ENCODE results near the gene C1orf232. TPM values are rescaled to one million over a fixed set of nuclear protein-coding genes. Genes with fewer than 3 reads are reported as not detected.

The C1orf232 gene
- total RNA-seq, 1 experiment from 2014 or later: not detected

DNA sequence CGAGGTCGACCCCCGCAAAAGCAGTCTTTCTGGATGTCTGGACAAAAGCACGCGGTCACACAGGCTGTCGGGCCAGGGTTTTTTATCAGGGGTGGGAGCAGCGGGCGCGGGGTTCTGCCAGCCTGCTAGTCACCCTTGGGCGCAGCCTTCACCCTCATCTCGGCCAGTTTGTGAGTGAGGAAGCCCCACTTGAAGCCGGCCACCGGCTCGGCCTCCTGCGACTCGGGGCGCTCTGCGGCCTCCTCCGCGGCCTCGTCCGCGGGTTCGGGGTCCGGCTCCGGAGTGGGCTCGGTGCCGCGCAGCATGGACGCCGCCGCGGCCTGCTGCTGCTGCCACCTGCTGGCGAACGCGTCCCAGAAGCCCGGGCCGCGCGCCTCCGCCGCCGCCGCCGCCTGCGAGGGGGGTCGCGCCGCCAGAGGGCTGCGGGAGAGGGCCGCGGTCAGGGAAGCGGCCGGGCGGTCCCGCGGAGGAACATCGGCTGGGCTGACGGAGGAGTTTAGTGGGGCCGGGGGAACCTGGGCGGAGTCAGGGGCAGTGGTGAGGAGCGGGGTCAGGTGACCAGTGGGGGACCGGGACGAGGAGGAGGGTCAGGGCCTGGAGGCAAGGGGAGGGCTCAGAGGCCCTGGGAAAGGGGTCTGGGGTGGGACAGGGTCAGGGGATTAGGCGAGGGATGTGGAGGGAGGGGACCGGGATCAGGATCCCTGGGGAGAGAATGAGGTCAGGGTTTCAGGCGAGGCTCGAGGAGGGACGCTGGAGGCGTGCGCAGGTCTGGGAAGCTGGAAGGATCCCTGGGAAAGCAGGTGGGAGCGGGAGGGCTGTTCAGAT is 4.5 kb downstream of the C1orf232 start:
- H3K27ac Mint-ChIP-seq: peak overlapping the region; percentile 40 to 80 (median 75)
- peak; percentile 75 for TF ChIP-seq CTCF (conservative IDR thresholded peaks at IDR 0.05)
- Histone ChIP-seq H3K4me1 (ENCODE audit: insufficient read depth, low read length) (peaks cover 9% of the 10 kb centered on the region; the same call in 1 of the 2 replicates), H3K9ac (ENCODE audit: extremely low read depth, insufficient read length, low read length) (peak overlapping the region; percentile 37), H4K91ac (ENCODE audit: insufficient read length, low read depth, low read length) (no peak overlapping the region), H3K9me3 (ENCODE audit: control insufficient read depth, low read depth, low read length) (no peaks in the 10 kb centered on the region), H2AFZ (ENCODE audit: low read length) (no peak overlapping the region), H4K8ac (replicated peaks; ENCODE audit: insufficient read length, low read depth, low read length) (no peak overlapping the region), H2BK15ac (ENCODE audit: low read depth, low read length) (no peak overlapping the region), H3K27ac (ENCODE audit: insufficient read length, low read depth, low read length) (no peak overlapping the region), H2AK5ac (ENCODE audit: insufficient read length, low read length) (no peak overlapping the region), H3K14ac (ENCODE audit: insufficient read depth, low read length) (peak overlapping the region; percentile 54), H3T11ph (ENCODE audit: low read length) (no peak overlapping the region), H4K5ac (ENCODE audit: insufficient read length, low read depth, low read length) (no peak overlapping the region), H3K4ac (ENCODE audit: low read depth, low read length) (no peak overlapping the region), H3K79me2 (ENCODE audit: insufficient read depth, low read length) (no peaks in the 10 kb centered on the region), H2BK5ac (ENCODE audit: insufficient read length, low read length) (no peak overlapping the region), H3K18ac (ENCODE audit: insufficient read length, low read depth, low read length) (peak overlapping the region; percentile 66), H3K4me2 (ENCODE audit: insufficient read depth, insufficient read length, low read length) (peak overlapping the region; percentile 64), H3K56ac (ENCODE audit: insufficient read length, low read depth, low read length) (no peak overlapping the region), H3K23me2 (ENCODE audit: insufficient read length, low read depth, low read length, poor library complexity, severe bottlenecking) (peaks cover 19% of the 10 kb centered on the region), H3K27me3 (ENCODE audit: insufficient read depth, low read length) (peaks cover 29% of the 10 kb centered on the region; the same call in 1 of the 2 replicates), H3K79me1 (ENCODE audit: insufficient read depth, low read depth, low read length, poor library complexity, severe bottlenecking) (no peaks in the 10 kb centered on the region), H2BK20ac (ENCODE audit: low read depth, low read length, poor library complexity, severe bottlenecking) (no peak overlapping the region), H2BK12ac (ENCODE audit: insufficient read length, low read depth, low read length) (no peak overlapping the region), H3K23ac (ENCODE audit: insufficient read length, low read depth, low read length) (no peak overlapping the region), H4K20me1 (ENCODE audit: control insufficient read depth, insufficient read depth, insufficient read length) (no peaks in the 10 kb centered on the region), H2BK120ac (ENCODE audit: low read depth, low read length, poor library complexity, severe bottlenecking) (no peak overlapping the region)
- H3K4me1 Mint-ChIP-seq: peaks cover 37 to 58% of the 10 kb centered on the region in 2 experiments
- peaks cover 84% of the 10 kb centered on the region for H3K27me3 Mint-ChIP-seq (ENCODE audit: low read depth)
- peak overlapping the region; percentile 69 to 84 for H3K4me3 Mint-ChIP-seq
- WGBS (ENCODE audit: extremely low coverage, insufficient read length, low lambda C conversion rate): no CpG with 5 or more reads among the region's 72 CpGs
- peaks cover 0 to 4% of the 10 kb centered on the region in 2 experiments; a peak in 1 of 5 replicates for H3K9me3 Mint-ChIP-seq
- H3K36me3 Mint-ChIP-seq (ENCODE audit: insufficient read depth in 1 of 3, low read depth in 3 of 3): no peaks in the 10 kb centered on the region
- DNase-seq: peak; percentile 85

All from H9 (cell line).